ENCODE results near the gene ZCCHC12.

The ZCCHC12 gene

DNA sequence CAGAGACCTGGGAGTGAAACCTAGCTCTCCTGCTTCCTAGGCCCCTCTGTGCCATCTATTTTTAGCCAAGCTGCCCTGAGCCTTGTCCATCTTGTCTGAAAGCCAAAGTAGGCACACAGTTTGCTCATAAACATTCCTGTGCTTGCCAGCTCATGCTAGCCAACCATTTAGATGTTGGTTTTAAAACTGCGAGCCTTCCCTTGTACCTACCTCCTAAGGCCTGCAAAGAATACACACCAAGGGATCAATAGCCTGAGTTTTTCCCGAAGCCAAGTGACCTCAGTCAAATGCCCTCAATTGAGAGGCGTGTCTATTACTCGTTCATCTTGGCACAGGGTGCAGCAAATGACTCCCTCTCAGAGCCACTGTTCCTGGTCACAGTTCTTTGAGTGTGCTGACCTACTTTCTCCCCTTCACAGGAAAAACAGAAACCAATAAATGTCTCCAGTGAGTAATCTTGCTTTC is 48.5 kb downstream of the ZCCHC12 start:
- no peak for DNase-seq
